HepG2 (cell line): ENCODE data around the gene NXN. TPM values are rescaled to one million over a fixed set of nuclear protein-coding genes. Genes with fewer than 3 reads are reported as not detected.
A peak's percentile ranks its signal among the peaks of the same experiment; 100 is the strongest.

ENCODE experiments used
- CAMTA2 ChIP-seq: sonication (generic); formaldehyde crosslinking; IDR thresholded peaks from 2 replicates; pipeline ENCODE4 v1.4.0; 2020; ENCODE audit warnings: mild to moderate bottlenecking, missing genetic modification reagents, borderline replicate concordance
- CEBPZ ChIP-seq: IDR thresholded peaks from 2 replicates; pipeline ENCODE4 v1.6.1; 2012; ENCODE audit warnings: low read length, improper control_type of control experiment
- DPF2 ChIP-seq: sonication (generic); formaldehyde crosslinking; IDR thresholded peaks from 2 replicates; pipeline ENCODE4 v1.4.0; 2020; ENCODE audit warnings: mild to moderate bottlenecking, low read depth, missing genetic modification reagents, borderline replicate concordance
- GLI4 ChIP-seq: sonication (generic); formaldehyde crosslinking; IDR thresholded peaks from 2 replicates; pipeline ENCODE4 v1.5.1; 2020; ENCODE audit warnings: missing genetic modification reagents, mild to moderate bottlenecking, moderate library complexity, borderline replicate concordance
- HBP1 ChIP-seq: IDR thresholded peaks from 2 replicates; pipeline ENCODE4 v1.6.1; 2016; ENCODE audit warnings: low read depth, control low read depth
- JUNB ChIP-seq: sonication (generic); formaldehyde crosslinking; IDR thresholded peaks from 2 replicates; pipeline ENCODE4 v1.8.0; 2022; ENCODE audit warnings: missing genetic modification reagents, mild to moderate bottlenecking, borderline replicate concordance
- MBD4 ChIP-seq: IDR thresholded peaks from 2 replicates; pipeline ENCODE4 v1.6.1; 2012; ENCODE audit warnings: low read length, inconsistent platforms, borderline replicate concordance
- MED8 ChIP-seq: sonication (generic); formaldehyde crosslinking; IDR thresholded peaks from 2 replicates; pipeline ENCODE4 v1.8.1; 2023; ENCODE audit warnings: mild to moderate bottlenecking, missing genetic modification reagents; ENCODE audit not compliant: insufficient replicate concordance
- NKX3-1 ChIP-seq: sonication (generic); formaldehyde crosslinking; IDR thresholded peaks from 2 replicates; pipeline ENCODE4 v1.5.0; 2020; ENCODE audit warnings: missing genetic modification reagents
- NR0B2 ChIP-seq: sonication (generic); formaldehyde crosslinking; IDR thresholded peaks from 2 replicates; pipeline ENCODE4 v1.4.0; 2020; ENCODE audit warnings: mild to moderate bottlenecking, missing genetic modification reagents
- SIX1 ChIP-seq: sonication (generic); formaldehyde crosslinking; IDR thresholded peaks from 2 replicates; pipeline ENCODE4 v1.4.0; 2020; ENCODE audit warnings: missing genetic modification reagents, borderline replicate concordance
- TRIM22 ChIP-seq: fragments of 450-650 bp; IDR thresholded peaks from 2 replicates; pipeline ENCODE4 v1.6.1; 2017
- ZBTB3 ChIP-seq: sonication (generic); formaldehyde crosslinking; IDR thresholded peaks from 2 replicates; pipeline ENCODE4 v1.4.0; 2020; ENCODE audit warnings: low read depth, mild to moderate bottlenecking, moderate library complexity, missing genetic modification reagents, borderline replicate concordance
- ZBTB4 ChIP-seq: sonication (generic); formaldehyde crosslinking; IDR thresholded peaks from 2 replicates; pipeline ENCODE4 v1.4.0; 2020; ENCODE audit warnings: missing genetic modification reagents, mild to moderate bottlenecking, borderline replicate concordance
- ZFYVE20 ChIP-seq: sonication (generic); formaldehyde crosslinking; IDR thresholded peaks from 2 replicates; pipeline ENCODE4 v1.8.0; 2023; ENCODE audit warnings: low read depth, mild to moderate bottlenecking, moderate library complexity, missing genetic modification reagents, borderline replicate concordance
- ZNF263 ChIP-seq: sonication (generic); formaldehyde crosslinking; IDR thresholded peaks from 2 replicates; pipeline ENCODE4 v1.4.0; 2020; ENCODE audit warnings: missing genetic modification reagents
- ZNF367 ChIP-seq: sonication (generic); formaldehyde crosslinking; IDR thresholded peaks from 2 replicates; pipeline ENCODE4 v1.4.0; 2020; ENCODE audit warnings: missing genetic modification reagents, borderline replicate concordance
- ZNF441 ChIP-seq: sonication (generic); formaldehyde crosslinking; IDR thresholded peaks from 2 replicates; pipeline ENCODE4 v1.7.0; 2021; ENCODE audit warnings: missing genetic modification reagents, borderline replicate concordance
- ZNF879 ChIP-seq: sonication (generic); formaldehyde crosslinking; IDR thresholded peaks from 2 replicates; pipeline ENCODE4 v1.8.1; 2023; ENCODE audit warnings: missing genetic modification reagents
- polyA plus RNA-seq, 8 experiments: library from polyadenylated mRNA; depleted of rRNA in 3 of 8; stranded (reverse) in 7 of 8; unstranded in 1 of 8; fragments of >200 nt; fragmentation: Illumina TruSeq in 4 of 8; extraction: Trizol in 4 of 8; gene quantifications; 2 replicates each; pipeline versions ENCODE4 v1.2.1 to v1.2.3, GENCODE V29; 2011 to 2016; ENCODE audit warnings: low read depth in 4 of 8, missing spikeins in 1 of 8, mixed read lengths in 1 of 8; ENCODE audit not compliant: insufficient read depth in 1 of 8
- total RNA-seq, 5 experiments: library from RNA; depleted of rRNA; stranded (reverse); fragments of >200 nt; fragmentation: Illumina TruSeq; extraction: Trizol; gene quantifications; 2 replicates each; pipeline ENCODE4 v1.2.3, GENCODE V29; 2016; ENCODE audit warnings: low read depth in 1 of 5

NXN gene
- total and polyA plus RNA-seq, 2 of the 13 experiments (the other 11 are each of a cell fraction or from before 2014, with no cell fraction given): 22.2 to 24.3 TPM

- TF ChIP-seq DPF2 (CRISPR knock-in tag): no peak; the same call in 1 of the 2 replicates
- TF ChIP-seq ZNF441 (CRISPR knock-in tag): no peak
- no peak for TF ChIP-seq ZFYVE20 (CRISPR knock-in tag)
- TF ChIP-seq ZBTB3 (CRISPR knock-in tag): no peak
- peak; percentile 82; the same call in 1 of the 2 replicates for TF ChIP-seq HBP1 (CRISPR knock-in tag)
- peak; percentile 74; the same call in 1 of the 2 replicates for TF ChIP-seq GLI4 (CRISPR knock-in tag)
- no peak for TF ChIP-seq MED8 (CRISPR knock-in tag)
- TF ChIP-seq ZNF367 (CRISPR knock-in tag): no peak
- no peak for TF ChIP-seq TRIM22
- no peak for TF ChIP-seq ZNF879
- TF ChIP-seq SIX1 (CRISPR knock-in tag): no peak
- TF ChIP-seq CAMTA2: peak; percentile 43; the same call in 1 of the 2 replicates
- TF ChIP-seq ZBTB4 (CRISPR knock-in tag): no peak
- TF ChIP-seq NKX3-1: no peak
- peak; percentile 38 for TF ChIP-seq NR0B2 (CRISPR knock-in tag)
- no peak for TF ChIP-seq ZNF263 (CRISPR knock-in tag)
- TF ChIP-seq MBD4: no peak
- no peak for TF ChIP-seq CEBPZ
- TF ChIP-seq JUNB: no peak
Observed at GRCh38 chr17:752002-752619, 227.5 kb downstream of the NXN start, which contains the start of gene GEMIN4 (continued).
